Endothelial cell of umbilical vein (primary cell): ENCODE results near the gene SLC1A1.

ENCODE experiments used
- CTCF ChIP-seq, 2 donors: IDR thresholded peaks; 1 replicate in 1 of 2; 2 replicates in 1 of 2; pipeline ENCODE4 v1.5.1; 2011; ENCODE audit warnings: low read length in 2 of 2, mild to moderate bottlenecking in 2 of 2, moderate library complexity in 2 of 2, control low read depth in 1 of 2, inconsistent platforms in 1 of 2, low read depth in 1 of 2; ENCODE audit not compliant: insufficient read depth in 1 of 2; ENCODE audit errors: extremely low read depth in 1 of 2
- EZH2 ChIP-seq: IDR thresholded peaks from 2 replicates; pipeline ENCODE4 v1.6.1; 2012; ENCODE audit warnings: borderline replicate concordance, low read depth, mild to moderate bottlenecking, moderate library complexity, low read length, inconsistent platforms; ENCODE audit not compliant: severe bottlenecking
- JUN ChIP-seq: IDR thresholded peaks from 2 replicates; pipeline ENCODE4 v1.6.1; 2011; ENCODE audit warnings: borderline replicate concordance, low read depth; ENCODE audit not compliant: insufficient read length, insufficient read depth
- POLR2A ChIP-seq: IDR thresholded peaks from 2 replicates; pipeline ENCODE4 v1.6.1; 2012; ENCODE audit warnings: low read depth, mild to moderate bottlenecking, control low read depth, low read length
- POLR2AphosphoS5 ChIP-seq: IDR thresholded peaks from 2 replicates; pipeline ENCODE4 v1.6.1; 2012; ENCODE audit warnings: low read depth, mild to moderate bottlenecking, control low read depth, low read length, moderate library complexity; ENCODE audit not compliant: insufficient read depth

DNA sequence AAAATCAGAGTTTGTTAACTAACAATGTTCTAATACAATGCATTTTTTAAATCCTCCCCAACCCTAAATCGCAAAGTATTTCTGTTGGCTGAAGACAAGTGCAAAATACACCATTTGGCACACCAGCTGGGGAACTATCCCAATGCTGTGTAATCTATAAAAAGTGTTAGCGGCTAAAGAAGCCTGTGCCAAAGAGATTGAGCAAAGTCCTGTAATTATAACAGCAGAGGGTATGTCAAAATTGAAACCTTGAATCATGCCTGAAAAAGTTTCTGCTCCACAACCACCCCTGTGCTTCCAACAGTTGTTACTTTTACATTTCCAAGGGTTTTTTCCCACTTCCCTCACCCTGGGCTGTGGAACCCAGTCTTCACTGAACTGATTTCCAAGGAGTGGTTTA is 88.7 kb downstream of the SLC1A1 start:
- TF ChIP-seq CTCF (IDR thresholded peaks at IDR 0.05; ENCODE audit: extremely low read depth in 1 of 2, insufficient read depth in 1 of 2, low read depth in 1 of 2, low read length in 2 of 2) = no peak
- no peak for TF ChIP-seq POLR2A
- TF ChIP-seq JUN = no peak
- no peak for TF ChIP-seq EZH2
- TF ChIP-seq POLR2AphosphoS5 = no peak
